ENCODE results near the gene BRSK2. TPM values are rescaled to one million over a fixed set of nuclear protein-coding genes. Genes with fewer than 3 reads are reported as not detected.

Gene BRSK2
- total RNA-seq, 3 donors from 2014 or later, result 0.58 to 4.3 (median 0.60) TPM

GRCh38 chr11:1389103-1389931, 417 bp upstream of the BRSK2 start:
- Histone ChIP-seq H3K9me3 (no peaks in the 10 kb centered on the region), H3K4me1 (ENCODE audit: low read depth) (peaks cover 10% of the 10 kb centered on the region), H3K36me3 (ENCODE audit: low read depth) (no peaks in the 10 kb centered on the region), H3K4me3 (no peak overlapping the region)
- TF ChIP-seq, protein P1, sequence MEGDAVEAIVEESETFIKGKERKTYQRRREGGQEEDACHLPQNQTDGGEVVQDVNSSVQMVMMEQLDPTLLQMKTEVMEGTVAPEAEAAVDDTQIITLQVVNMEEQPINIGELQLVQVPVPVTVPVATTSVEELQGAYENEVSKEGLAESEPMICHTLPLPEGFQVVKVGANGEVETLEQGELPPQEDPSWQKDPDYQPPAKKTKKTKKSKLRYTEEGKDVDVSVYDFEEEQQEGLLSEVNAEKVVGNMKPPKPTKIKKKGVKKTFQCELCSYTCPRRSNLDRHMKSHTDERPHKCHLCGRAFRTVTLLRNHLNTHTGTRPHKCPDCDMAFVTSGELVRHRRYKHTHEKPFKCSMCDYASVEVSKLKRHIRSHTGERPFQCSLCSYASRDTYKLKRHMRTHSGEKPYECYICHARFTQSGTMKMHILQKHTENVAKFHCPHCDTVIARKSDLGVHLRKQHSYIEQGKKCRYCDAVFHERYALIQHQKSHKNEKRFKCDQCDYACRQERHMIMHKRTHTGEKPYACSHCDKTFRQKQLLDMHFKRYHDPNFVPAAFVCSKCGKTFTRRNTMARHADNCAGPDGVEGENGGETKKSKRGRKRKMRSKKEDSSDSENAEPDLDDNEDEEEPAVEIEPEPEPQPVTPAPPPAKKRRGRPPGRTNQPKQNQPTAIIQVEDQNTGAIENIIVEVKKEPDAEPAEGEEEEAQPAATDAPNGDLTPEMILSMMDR (IDR thresholded peaks at IDR 0.05), result no peak
- peak; percentile 96 to 97 (median 96) for DNase-seq
- intact Hi-C loops (cut with DNase I, micrococcal nuclease), result no loop called here
- ATAC-seq, result peak; percentile 98

GRCh38 chr11:1390569-1391164, 933 bp downstream of the BRSK2 start:
- peaks cover 10% of the 10 kb centered on the region for H3K4me1 ChIP-seq (ENCODE audit: low read depth)
- no peaks in the 10 kb centered on the region for H3K9me3 ChIP-seq
- TF ChIP-seq, protein P1 (IDR thresholded peaks at IDR 0.05), result no peak
- H3K4me3 ChIP-seq, result no peak overlapping the region
- DNase-seq (peak in 1 of 3 donors; percentile 42), ATAC-seq (no peak)
- no peaks in the 10 kb centered on the region for H3K36me3 ChIP-seq (ENCODE audit: low read depth)
- intact Hi-C loops (cut with DNase I, micrococcal nuclease), result no loop called here

DNA sequence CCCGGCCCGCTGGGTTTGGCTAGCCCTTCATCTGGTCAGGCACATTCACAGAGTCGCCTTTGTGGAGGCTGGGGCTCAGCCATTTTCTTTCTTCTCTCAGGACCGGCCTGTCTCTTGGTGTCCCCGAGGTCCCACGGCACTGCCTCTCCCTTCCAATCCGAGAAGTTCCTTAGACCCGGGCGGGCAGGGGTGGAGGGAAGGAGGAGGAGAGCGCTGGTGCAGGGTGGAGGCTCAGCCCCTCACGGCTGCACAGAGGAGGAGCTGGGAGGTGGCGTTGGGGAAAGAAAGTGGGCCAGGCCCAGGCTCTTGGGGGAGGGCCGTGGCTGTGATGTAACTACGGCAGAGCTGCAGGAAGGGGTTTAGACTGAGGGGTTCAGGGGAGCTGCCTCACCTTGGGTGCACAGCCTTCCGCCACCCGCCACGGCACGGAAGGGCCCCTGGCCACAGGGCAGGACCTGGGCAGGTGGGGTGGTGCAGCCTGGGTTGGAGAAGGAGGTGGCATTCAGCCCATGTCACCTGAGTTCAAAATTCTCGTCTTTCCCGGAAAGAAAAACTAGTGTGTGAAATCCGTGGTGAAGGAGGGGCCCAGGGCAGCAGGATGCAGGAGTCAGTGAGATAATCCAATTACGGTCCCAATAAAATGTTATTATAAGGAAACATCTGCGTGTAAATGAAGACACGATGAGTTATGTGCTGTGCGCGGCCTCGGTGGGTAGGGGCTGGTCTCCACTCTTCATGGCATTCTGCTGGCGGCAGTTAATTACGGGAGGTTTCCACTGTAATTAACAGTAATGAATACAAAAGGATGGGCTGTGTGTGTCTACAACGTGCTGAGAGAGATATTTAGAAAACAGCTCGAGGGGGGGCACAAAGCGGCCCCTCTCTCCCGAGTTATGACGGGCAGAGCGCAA, 1.7 kb downstream of the BRSK2 start:
- Histone ChIP-seq H3K9me3 (no peaks in the 10 kb centered on the region), H3K36me3 (ENCODE audit: low read depth) (no peaks in the 10 kb centered on the region), H3K4me3 (no peak overlapping the region), H3K4me1 (ENCODE audit: low read depth) (peaks cover 10% of the 10 kb centered on the region)
- ATAC-seq (no peak), DNase-seq (no peak)
- TF ChIP-seq, protein P1 (IDR thresholded peaks at IDR 0.05), result no peak
- intact Hi-C loops (cut with DNase I, micrococcal nuclease), result no loop called here

- Histone ChIP-seq H3K4me3 (no peak overlapping the region), H3K4me1 (ENCODE audit: low read depth) (peaks cover 10% of the 10 kb centered on the region), H3K9me3 (no peaks in the 10 kb centered on the region), H3K36me3 (ENCODE audit: low read depth) (no peaks in the 10 kb centered on the region)
- no peak for DNase-seq
- ATAC-seq, result no peak
- TF ChIP-seq, protein P1 (IDR thresholded peaks at IDR 0.05), result no peak
- intact Hi-C loops (cut with DNase I, micrococcal nuclease), result no loop called here
Observed at GRCh38 chr11:1392111-1392510, 2.4 kb downstream of the BRSK2 start.

- TF ChIP-seq, protein P1 (IDR thresholded peaks at IDR 0.05), result no peak
- DNase-seq, result no peak
- intact Hi-C loops (cut with DNase I, micrococcal nuclease), result no loop called here
- Histone ChIP-seq H3K36me3 (ENCODE audit: low read depth) (no peaks in the 10 kb centered on the region), H3K4me3 (no peak overlapping the region), H3K4me1 (ENCODE audit: low read depth) (peaks cover 10% of the 10 kb centered on the region), H3K9me3 (no peaks in the 10 kb centered on the region)
- ATAC-seq, result no peak
Observed at GRCh38 chr11:1392561-1392960, 2.8 kb downstream of the BRSK2 start.
